Measurements from ENCODE around the gene FLT1. TPM values are rescaled to one million over a fixed set of nuclear protein-coding genes. Genes with fewer than 3 reads are reported as not detected.

FLT1 gene
- total RNA-seq, result 0.60 to 1.5 TPM (median 0.65 TPM) in 3 replicates
- long read RNA-seq, partial matches to known transcripts, result 0 of 2 reads
- long read RNA-seq, other reads (novel, unspliced or antisense), result 0 of 2 reads

- DNase-seq (ENCODE audit: low spot score), result no peak
- TF ChIP-seq CTCF (IDR thresholded peaks at IDR 0.05), result no peak
- H3K4me1 Mint-ChIP-seq (ENCODE audit: low read depth), result peaks cover 11% of the 10 kb centered on the region
- no peaks in the 10 kb centered on the region for H3K36me3 Mint-ChIP-seq (ENCODE audit: low read depth)
- no peak within 1 kb of the TSS for H3K27ac Mint-ChIP-seq (ENCODE audit: unreplicated experiment)
- H3K4me3 Mint-ChIP-seq (ENCODE audit: unreplicated experiment), result peak within 1 kb of the TSS; percentile 61
- no peaks in the 10 kb centered on the region for H3K9me3 Mint-ChIP-seq (ENCODE audit: low read depth)
- H3K27me3 Mint-ChIP-seq (ENCODE audit: low read depth), result peaks cover 37% of the 10 kb centered on the region
Measured at GRCh38 chr13:28494778-28495537, at the start of gene FLT1. FLT1 (minus strand) TSS chr13:28495128; CDS start chr13:28494843, 285 bp downstream.

GRCh38 chr13:28544026-28544425 is 49.1 kb upstream of the FLT1 start:
- H3K4me3 Mint-ChIP-seq (ENCODE audit: unreplicated experiment), result no peak overlapping the region
- no peak overlapping the region for H3K27ac Mint-ChIP-seq (ENCODE audit: unreplicated experiment)
- H3K27me3 Mint-ChIP-seq (ENCODE audit: low read depth), result no peaks in the 10 kb centered on the region
- TF ChIP-seq CTCF (IDR thresholded peaks at IDR 0.05), result no peak
- DNase-seq (ENCODE audit: low spot score), result no peak
- H3K9me3 Mint-ChIP-seq (ENCODE audit: low read depth), result peaks cover 8% of the 10 kb centered on the region
- no peaks in the 10 kb centered on the region for H3K36me3 Mint-ChIP-seq (ENCODE audit: low read depth)
- H3K4me1 Mint-ChIP-seq (ENCODE audit: low read depth), result no peaks in the 10 kb centered on the region

GRCh38 chr13:28542804-28543203 is 47.9 kb upstream of the FLT1 start:
- no peaks in the 10 kb centered on the region for H3K4me1 Mint-ChIP-seq (ENCODE audit: low read depth)
- no peaks in the 10 kb centered on the region for H3K36me3 Mint-ChIP-seq (ENCODE audit: low read depth)
- no peak for DNase-seq (ENCODE audit: low spot score)
- peaks cover 8% of the 10 kb centered on the region for H3K9me3 Mint-ChIP-seq (ENCODE audit: low read depth)
- H3K27ac Mint-ChIP-seq (ENCODE audit: unreplicated experiment), result no peak overlapping the region
- no peak for TF ChIP-seq CTCF (IDR thresholded peaks at IDR 0.05)
- no peak overlapping the region for H3K4me3 Mint-ChIP-seq (ENCODE audit: unreplicated experiment)
- H3K27me3 Mint-ChIP-seq (ENCODE audit: low read depth), result no peaks in the 10 kb centered on the region

GRCh38 chr13:28541966-28542365 is 47.0 kb upstream of the FLT1 start:
- H3K9me3 Mint-ChIP-seq (ENCODE audit: low read depth), result peaks cover 8% of the 10 kb centered on the region
- no peak overlapping the region for H3K27ac Mint-ChIP-seq (ENCODE audit: unreplicated experiment)

GRCh38 chr13:28540612-28541011 is 45.7 kb upstream of the FLT1 start:
- H3K9me3 Mint-ChIP-seq (ENCODE audit: low read depth), result peaks cover 8% of the 10 kb centered on the region
- H3K36me3 Mint-ChIP-seq (ENCODE audit: low read depth), result no peaks in the 10 kb centered on the region
- no peak for DNase-seq (ENCODE audit: low spot score)
- H3K4me3 Mint-ChIP-seq (ENCODE audit: unreplicated experiment), result no peak overlapping the region
- no peak for TF ChIP-seq CTCF (IDR thresholded peaks at IDR 0.05)
- H3K27me3 Mint-ChIP-seq (ENCODE audit: low read depth), result no peaks in the 10 kb centered on the region
- H3K27ac Mint-ChIP-seq (ENCODE audit: unreplicated experiment), result no peak overlapping the region
- peaks cover 6% of the 10 kb centered on the region for H3K4me1 Mint-ChIP-seq (ENCODE audit: low read depth)

More at GRCh38 chr13:28541966-28542365, 47.0 kb upstream of the FLT1 start:
- Mint-ChIP-seq H3K27me3 (ENCODE audit: low read depth) (no peaks in the 10 kb centered on the region), H3K4me3 (ENCODE audit: unreplicated experiment) (no peak overlapping the region), H3K36me3 (ENCODE audit: low read depth) (no peaks in the 10 kb centered on the region), H3K4me1 (ENCODE audit: low read depth) (peaks cover 3% of the 10 kb centered on the region)
- no peak for DNase-seq (ENCODE audit: low spot score)
- TF ChIP-seq CTCF (IDR thresholded peaks at IDR 0.05), result no peak

Data from chondrocyte (in vitro differentiated cells).